Dedifferentiated amniotic fluid mesenchymal stem cell (primary cell): ENCODE data around the gene TRPM4.
"Not testable (repeated sequence)": the region's sequence is repeated elsewhere in the genome, so short reads cannot be mapped to it uniquely, and the experiment has no call there.

Source experiments
- DNase-seq: peaks from one replicate; pipeline ENCODE4 v3.0.0-alpha.2; 2016; ENCODE audit errors: extremely low spot score

The TRPM4 gene

GRCh38 chr19:49151267-49152118 lies 6.1 kb upstream of the TRPM4 start:
- DNase-seq, result no peak

- DNase-seq, result no peak
Measured at GRCh38 chr19:49152119-49152550, 5.5 kb upstream of the TRPM4 start.

- DNase-seq, result no peak
Measured at GRCh38 chr19:49153167-49153809, 4.3 kb upstream of the TRPM4 start.

GRCh38 chr19:49154279-49154678 lies 3.3 kb upstream of the TRPM4 start:
- no peak for DNase-seq

GRCh38 chr19:49155005-49155819 lies 2.4 kb upstream of the TRPM4 start, which contains the start of gene HRC:
Gene HRC (minus strand): TSS chr19:49155396. CDS start chr19:49155237, 159 bp downstream.
- no peak for DNase-seq

GRCh38 chr19:49155820-49156346 lies 1.7 kb upstream of the TRPM4 start:
- DNase-seq, result no peak

GRCh38 chr19:49160450-49161189 lies 3.0 kb downstream of the TRPM4 start:
- DNase-seq, result no peak

GRCh38 chr19:49161987-49162386 lies 4.4 kb downstream of the TRPM4 start:
- DNase-seq, result no peak

GRCh38 chr19:49165111-49165750 lies 7.6 kb downstream of the TRPM4 start:
- DNase-seq, result no peak

GRCh38 chr19:49165865-49166301 lies 8.3 kb downstream of the TRPM4 start:
- no peak for DNase-seq

- DNase-seq, result no peak
Measured at GRCh38 chr19:49167857-49168409, 10.3 kb downstream of the TRPM4 start.

GRCh38 chr19:49168421-49168820 lies 10.8 kb downstream of the TRPM4 start:
- DNase-seq, result no peak

GRCh38 chr19:49173198-49173597 lies 15.6 kb downstream of the TRPM4 start:
- DNase-seq, result no peak

GRCh38 chr19:49180659-49181058 lies 23.1 kb downstream of the TRPM4 start:
- no peak for DNase-seq

GRCh38 chr19:49182010-49182847 lies 24.6 kb downstream of the TRPM4 start:
- not testable (repeated sequence) for DNase-seq

GRCh38 chr19:49182848-49183375 lies 25.3 kb downstream of the TRPM4 start:
- DNase-seq, result no peak

GRCh38 chr19:49186108-49186507 lies 28.5 kb downstream of the TRPM4 start:
- no peak for DNase-seq

GRCh38 chr19:49188626-49189200 lies 31.1 kb downstream of the TRPM4 start:
- DNase-seq, result no peak

- DNase-seq, result no peak
Measured at GRCh38 chr19:49189259-49189658, 31.7 kb downstream of the TRPM4 start.
